ENCODE results near the gene CLK2.
A peak's percentile ranks its signal among the peaks of the same experiment; 100 is the strongest.
"Not testable (repeated sequence)": the region's sequence is repeated elsewhere in the genome, so short reads cannot be mapped to it uniquely, and the experiment has no call there.

Gene CLK2

DNA sequence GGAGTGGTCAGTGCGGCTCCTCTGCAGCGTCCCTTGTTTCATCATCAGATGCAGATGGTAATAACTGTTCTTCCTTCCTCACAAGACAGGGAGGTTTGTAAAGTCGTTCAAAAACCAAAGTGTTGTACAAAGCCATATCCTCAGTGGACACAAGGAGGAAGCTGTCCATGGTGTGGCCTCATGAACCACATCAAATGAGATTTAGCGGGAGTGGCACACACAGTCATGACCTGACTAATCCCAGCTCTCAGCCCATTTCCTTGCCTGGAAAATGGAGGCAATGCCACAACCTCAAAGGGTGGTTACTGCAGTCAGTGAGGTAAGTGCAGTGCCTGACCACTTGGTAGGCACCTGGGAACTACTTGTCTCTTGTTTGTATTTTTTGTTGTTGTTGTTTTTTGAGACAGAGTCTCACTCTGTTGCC is 31.5 kb downstream of the CLK2 start:
- no peak for DNase-seq (ENCODE audit: low read depth)

DNA sequence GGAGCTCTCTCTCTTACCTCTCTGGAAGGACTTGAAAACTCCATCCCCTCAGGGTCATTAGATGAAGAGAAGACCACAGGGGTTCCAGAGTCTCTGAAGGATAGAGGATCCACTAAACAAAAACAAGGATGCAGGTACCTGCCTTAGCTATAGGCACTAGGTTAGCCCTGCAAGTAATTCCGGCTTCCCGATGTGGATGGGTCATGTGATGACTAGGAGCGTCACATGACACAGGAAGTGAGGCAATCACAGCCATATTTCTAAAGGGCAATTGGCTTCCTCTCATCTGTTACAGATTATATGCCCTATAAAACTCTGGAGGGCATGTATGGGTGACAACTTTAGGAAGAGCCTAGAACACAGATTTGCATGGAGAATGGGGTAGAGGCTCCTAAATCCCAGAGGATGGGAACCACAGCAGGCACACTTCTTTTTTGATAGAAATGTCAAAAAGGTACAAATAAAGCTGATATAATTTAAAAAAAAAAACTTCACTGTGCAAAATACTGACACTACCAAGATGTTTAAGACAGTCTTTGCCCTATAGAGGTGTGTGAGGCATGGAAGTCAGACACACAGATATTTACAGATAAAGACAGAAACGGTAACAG is 32.1 kb downstream of the CLK2 start:
- peak; percentile 58 for DNase-seq (ENCODE audit: low read depth)

DNA sequence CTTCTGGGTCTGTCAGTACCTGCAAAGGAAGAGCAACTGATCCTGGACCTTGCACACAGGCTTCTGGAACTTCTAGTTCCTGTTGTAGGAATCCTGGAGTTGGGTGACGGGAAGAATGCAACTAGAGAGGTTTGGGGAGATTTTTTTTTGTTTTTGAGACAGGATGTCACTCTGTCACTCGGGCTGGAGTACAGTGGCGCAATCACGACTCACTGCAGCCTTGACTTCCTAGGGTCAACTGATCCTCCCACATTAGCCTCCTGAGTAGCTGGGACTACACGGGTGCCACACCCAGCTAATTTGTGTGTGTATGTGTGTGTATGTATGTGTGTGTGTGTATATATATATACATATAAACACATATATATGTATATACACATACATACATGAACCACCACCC is 36.9 kb downstream of the CLK2 start:
- no peak for DNase-seq (ENCODE audit: low read depth)

- not testable (repeated sequence) for DNase-seq (ENCODE audit: low read depth)
These were observed 37.9 kb downstream of the CLK2 start for GRCh38 chr1:155235375-155235774.

GRCh38 chr1:155233502-155233901 is 39.8 kb downstream of the CLK2 start:
- not testable (repeated sequence) for DNase-seq (ENCODE audit: low read depth)

- not testable (repeated sequence) for DNase-seq (ENCODE audit: low read depth)
These were observed 41.0 kb downstream of the CLK2 start for GRCh38 chr1:155232001-155232978.

DNA sequence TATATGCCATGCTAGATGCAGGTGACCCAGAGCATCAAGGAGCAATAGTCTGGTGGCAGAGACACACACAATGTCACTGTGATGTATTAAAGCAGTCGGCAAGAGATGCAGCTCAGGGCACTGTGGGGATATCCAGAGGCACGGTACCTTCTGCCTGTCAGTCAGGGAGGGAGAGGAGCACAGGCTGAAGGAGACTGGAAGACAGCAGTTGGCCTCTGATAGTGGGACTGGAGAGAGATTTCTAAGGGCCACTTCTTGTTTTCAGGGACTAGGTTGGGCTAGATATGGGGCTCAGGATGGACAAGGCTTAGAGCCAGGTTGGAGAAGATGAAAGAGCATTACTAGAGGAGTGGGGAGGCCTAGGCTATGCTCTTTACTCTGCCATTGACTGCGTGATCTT is 42.0 kb downstream of the CLK2 start:
- DNase-seq (ENCODE audit: low read depth), result not testable (repeated sequence)

DNA sequence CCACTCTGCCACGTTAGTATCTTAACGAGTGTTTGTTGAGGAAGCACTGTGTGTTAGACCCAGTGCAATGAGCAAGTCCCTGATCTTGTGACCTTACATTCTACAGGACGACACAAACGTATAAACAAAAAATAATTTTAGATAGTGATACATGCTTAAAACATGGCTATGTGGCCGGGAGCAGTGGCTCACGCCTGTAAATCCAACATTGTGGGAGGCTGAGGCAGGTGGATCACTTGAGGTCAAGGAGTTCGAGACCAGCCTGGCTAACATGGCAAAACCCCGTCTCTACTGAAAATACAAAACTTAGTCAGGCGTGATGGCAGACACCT is 45.2 kb downstream of the CLK2 start:
- no peak for DNase-seq (ENCODE audit: low read depth)

DNA sequence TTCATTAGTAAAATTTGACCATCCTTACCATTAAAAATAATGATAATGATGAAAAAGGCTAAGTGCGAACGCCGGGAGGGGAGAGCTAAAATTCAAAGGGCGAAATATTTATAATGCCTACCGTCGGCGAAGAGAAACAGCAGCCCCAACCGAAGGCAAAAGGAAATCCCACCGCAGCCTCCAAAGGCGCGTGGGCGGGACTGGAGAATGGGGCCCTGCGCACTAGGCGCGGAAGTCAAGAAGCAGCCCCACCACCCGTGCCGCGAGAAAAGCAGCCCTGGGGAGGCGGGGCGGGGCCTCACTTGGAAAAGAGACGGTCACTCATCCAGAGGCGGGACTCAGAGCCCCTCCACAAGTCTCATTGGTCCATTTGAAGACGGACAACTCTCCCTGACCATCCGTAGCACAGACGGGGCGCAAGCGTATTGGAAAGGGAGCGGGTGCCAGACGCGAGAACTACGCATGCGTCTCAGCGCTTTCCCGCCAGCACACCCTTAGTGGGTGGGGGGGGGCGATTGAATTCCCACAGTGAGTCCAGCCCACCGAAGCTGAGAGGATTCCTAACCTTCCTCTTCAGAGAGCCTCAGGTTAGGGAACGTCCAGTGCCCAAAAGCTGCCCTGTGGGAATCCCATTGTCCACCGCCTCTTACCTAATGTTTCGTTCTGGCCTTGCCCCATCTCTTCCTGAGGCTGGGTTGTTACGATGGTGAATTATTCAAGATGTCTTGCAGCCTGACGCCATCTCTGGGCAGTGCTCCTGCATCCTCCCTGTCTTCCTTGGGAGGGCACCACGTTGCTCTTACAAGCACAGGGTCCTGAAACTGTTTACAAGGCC is 45.8 kb downstream of the CLK2 start:
- DNase-seq (ENCODE audit: low read depth), result peak; percentile 96

GRCh38 chr1:155226910-155227260 is 46.4 kb downstream of the CLK2 start:
- DNase-seq (ENCODE audit: low read depth), result no peak

GRCh38 chr1:155226188-155226909 is 47.0 kb downstream of the CLK2 start:
- DNase-seq (ENCODE audit: low read depth), result peak; percentile 67

DNA sequence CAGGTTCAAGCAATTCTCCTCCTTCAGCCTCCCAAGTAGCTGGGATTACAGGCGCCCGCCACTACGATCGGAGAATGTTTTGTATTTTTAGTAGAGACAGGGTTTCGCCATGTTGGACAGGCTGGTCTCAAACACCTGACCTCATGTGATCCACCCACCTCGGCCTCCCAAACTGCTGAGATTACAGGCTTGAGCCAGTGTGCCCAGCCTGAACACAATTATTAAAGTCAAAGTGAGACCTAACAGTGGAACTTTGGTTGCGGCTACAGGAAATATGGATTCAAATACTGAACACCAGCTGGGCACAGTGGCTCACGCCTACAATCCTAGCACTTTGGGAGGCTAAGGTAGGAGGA is 47.9 kb downstream of the CLK2 start:
- not testable (repeated sequence) for DNase-seq (ENCODE audit: low read depth)

DNA sequence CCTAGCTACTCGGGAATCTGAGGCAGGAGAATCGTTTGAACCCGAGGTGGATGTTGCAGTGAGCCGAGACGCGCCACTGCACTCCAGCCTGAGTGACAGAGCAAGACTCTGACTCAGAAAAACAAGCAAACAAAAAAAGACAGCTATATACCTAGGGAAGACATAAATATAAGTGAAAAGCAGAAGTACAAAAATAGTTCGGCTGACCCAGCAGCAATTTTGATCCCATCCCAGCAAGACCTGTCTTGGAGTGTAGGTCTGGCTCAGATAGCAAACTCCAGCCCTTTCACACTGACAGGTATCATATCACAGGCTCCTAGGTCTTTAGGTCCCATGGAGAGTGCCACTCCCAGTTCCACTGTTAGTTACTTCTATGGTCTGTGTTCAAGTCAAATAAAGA is 50.3 kb downstream of the CLK2 start:
- no peak for DNase-seq (ENCODE audit: low read depth)

- DNase-seq (ENCODE audit: low read depth), result not testable (repeated sequence)
These were observed 52.9 kb downstream of the CLK2 start for GRCh38 chr1:155220211-155220965.

- no peak for DNase-seq (ENCODE audit: low read depth)
These were observed 53.7 kb downstream of the CLK2 start for GRCh38 chr1:155219592-155220031.

GRCh38 chr1:155218854-155219591 is 54.3 kb downstream of the CLK2 start:
- DNase-seq (ENCODE audit: low read depth), result no peak

GRCh38 chr1:155214702-155215101 is 58.6 kb downstream of the CLK2 start:
- not testable (repeated sequence) for DNase-seq (ENCODE audit: low read depth)
